Right kidney (tissue), 1 donor: ENCODE data around the gene FOXL2NB.
A peak's percentile ranks its signal among the peaks of the same experiment; 100 is the strongest.

Experiments
- DNase-seq: peaks from one replicate; pipeline ENCODE4 v3.0.0-alpha.2; 2016

The FOXL2NB gene

GRCh38 chr3:138933068-138933668 is 13.8 kb upstream of the FOXL2NB start:
- no peak for DNase-seq

GRCh38 chr3:138933981-138934691 is 12.9 kb upstream of the FOXL2NB start:
- no peak for DNase-seq

- DNase-seq, result no peak
Observed at GRCh38 chr3:138935505-138935862, 11.5 kb upstream of the FOXL2NB start.

GRCh38 chr3:138935863-138936740 is 10.9 kb upstream of the FOXL2NB start:
- peak; percentile 89 for DNase-seq

GRCh38 chr3:138936741-138937689 is 10.0 kb upstream of the FOXL2NB start:
- DNase-seq, result peak; percentile 46

- DNase-seq, result peak; percentile 60
Observed at GRCh38 chr3:138937690-138938055, 9.3 kb upstream of the FOXL2NB start.

- peak; percentile 67 for DNase-seq
Observed at GRCh38 chr3:138938056-138938876, 8.8 kb upstream of the FOXL2NB start.

- peak; percentile 48 for DNase-seq
Observed at GRCh38 chr3:138938877-138939560, 8.0 kb upstream of the FOXL2NB start.

- DNase-seq, result peak; percentile 47
Observed at GRCh38 chr3:138939561-138940241, 7.3 kb upstream of the FOXL2NB start.

GRCh38 chr3:138940446-138940845 is 6.6 kb upstream of the FOXL2NB start:
- peak; percentile 18 for DNase-seq

GRCh38 chr3:138941259-138941885 is 5.6 kb upstream of the FOXL2NB start:
- peak; percentile 42 for DNase-seq

- DNase-seq, result no peak
Observed at GRCh38 chr3:138942271-138942670, 4.7 kb upstream of the FOXL2NB start.

- DNase-seq, result peak; percentile 63
Observed at GRCh38 chr3:138942861-138943623, 4.0 kb upstream of the FOXL2NB start.

GRCh38 chr3:138943724-138944653 is 3.0 kb upstream of the FOXL2NB start:
- peak; percentile 86 for DNase-seq

- no peak for DNase-seq
Observed at GRCh38 chr3:138944654-138944928, 2.4 kb upstream of the FOXL2NB start.

GRCh38 chr3:138944929-138945708 is 1.9 kb upstream of the FOXL2NB start:
- DNase-seq, result peak; percentile 76
